D721Med (cell line): ENCODE data around the gene CIB4.

Experiments
- DNase-seq: peaks from one replicate; pipeline ENCODE4 v3.0.0; 2011; ENCODE audit warnings: low spot score; ENCODE audit not compliant: insufficient read length
- FAIRE-seq: peaks from 2 replicates; lab custom pipeline; 2011; peaks lifted over from hg19 to GRCh38; lab: Jason Lieb, UNC
- TF ChIP-seq, protein P1 (sequence below): IDR thresholded peaks from 2 replicates; pipeline ENCODE4 v1.5.1; 2012; ENCODE audit warnings: mild to moderate bottlenecking, control low read depth; ENCODE audit not compliant: insufficient read depth; ENCODE audit errors: missing control alignments

Gene CIB4

DNA sequence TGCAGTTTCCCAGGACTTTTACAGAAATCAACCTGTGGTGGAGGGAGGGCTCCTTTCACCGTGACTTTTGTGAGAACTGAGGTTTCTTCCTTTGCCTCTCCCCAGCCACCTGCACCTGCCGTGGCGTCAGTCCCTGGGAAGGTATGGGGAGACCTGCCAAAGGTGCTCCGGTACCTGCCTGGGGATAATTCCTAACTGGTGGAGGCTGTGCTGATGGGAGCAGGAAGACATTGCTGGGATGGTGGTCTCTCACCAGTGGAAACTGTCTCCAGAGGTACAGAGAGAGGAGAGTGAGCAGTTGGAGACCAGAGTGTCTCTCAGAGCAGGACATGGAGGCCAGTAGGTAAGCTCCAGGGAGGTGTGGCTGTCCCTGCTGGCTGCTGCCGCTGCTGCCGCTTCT is 52.6 kb downstream of the CIB4 start:
- DNase-seq: no peak
- TF ChIP-seq, protein P1, sequence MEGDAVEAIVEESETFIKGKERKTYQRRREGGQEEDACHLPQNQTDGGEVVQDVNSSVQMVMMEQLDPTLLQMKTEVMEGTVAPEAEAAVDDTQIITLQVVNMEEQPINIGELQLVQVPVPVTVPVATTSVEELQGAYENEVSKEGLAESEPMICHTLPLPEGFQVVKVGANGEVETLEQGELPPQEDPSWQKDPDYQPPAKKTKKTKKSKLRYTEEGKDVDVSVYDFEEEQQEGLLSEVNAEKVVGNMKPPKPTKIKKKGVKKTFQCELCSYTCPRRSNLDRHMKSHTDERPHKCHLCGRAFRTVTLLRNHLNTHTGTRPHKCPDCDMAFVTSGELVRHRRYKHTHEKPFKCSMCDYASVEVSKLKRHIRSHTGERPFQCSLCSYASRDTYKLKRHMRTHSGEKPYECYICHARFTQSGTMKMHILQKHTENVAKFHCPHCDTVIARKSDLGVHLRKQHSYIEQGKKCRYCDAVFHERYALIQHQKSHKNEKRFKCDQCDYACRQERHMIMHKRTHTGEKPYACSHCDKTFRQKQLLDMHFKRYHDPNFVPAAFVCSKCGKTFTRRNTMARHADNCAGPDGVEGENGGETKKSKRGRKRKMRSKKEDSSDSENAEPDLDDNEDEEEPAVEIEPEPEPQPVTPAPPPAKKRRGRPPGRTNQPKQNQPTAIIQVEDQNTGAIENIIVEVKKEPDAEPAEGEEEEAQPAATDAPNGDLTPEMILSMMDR: no peak
- FAIRE-seq: no peak

DNA sequence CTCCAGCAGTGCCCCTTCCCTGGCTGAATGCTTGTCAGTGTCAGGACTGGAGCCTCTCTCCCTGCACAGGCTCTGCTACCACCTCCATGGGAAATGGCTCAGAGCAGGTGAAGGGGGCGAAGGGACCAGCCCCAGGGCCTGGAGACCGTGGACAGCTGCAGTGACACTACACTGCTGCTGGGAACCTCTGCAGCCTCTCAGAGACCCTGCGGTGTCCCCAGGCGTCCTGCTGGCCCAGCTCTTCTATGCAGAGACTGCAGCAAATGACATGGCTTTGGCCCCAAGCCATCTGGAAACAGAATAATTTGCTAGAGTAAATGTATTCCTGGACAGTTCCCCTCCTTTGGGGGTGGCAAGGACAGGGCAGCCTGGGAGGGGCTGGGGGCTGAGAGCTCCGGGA is 53.2 kb downstream of the CIB4 start:
- no peak for FAIRE-seq
- DNase-seq: no peak
- TF ChIP-seq, protein P1: no peak

DNA sequence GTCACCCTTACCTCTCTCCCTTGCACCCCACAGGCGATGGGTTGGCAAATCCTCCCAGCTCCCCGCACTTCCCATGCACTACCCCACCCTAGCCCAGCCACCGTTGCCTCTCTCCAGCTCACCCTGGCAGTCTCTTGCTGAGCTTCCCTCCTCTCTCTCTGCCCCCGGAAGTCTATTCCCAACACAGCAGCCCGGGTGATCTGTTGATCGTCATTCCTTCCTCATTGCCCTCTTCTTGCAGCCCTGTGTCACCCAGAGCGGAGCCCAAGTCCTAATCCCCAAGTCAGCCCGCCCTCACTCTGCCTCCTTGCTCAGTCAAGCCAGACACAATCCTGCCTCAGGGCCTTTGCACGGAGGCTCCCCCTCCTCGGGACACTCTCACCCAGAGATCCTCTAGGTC is 55.2 kb downstream of the CIB4 start:
- TF ChIP-seq, protein P1: no peak
- FAIRE-seq: no peak
- no peak for DNase-seq

DNA sequence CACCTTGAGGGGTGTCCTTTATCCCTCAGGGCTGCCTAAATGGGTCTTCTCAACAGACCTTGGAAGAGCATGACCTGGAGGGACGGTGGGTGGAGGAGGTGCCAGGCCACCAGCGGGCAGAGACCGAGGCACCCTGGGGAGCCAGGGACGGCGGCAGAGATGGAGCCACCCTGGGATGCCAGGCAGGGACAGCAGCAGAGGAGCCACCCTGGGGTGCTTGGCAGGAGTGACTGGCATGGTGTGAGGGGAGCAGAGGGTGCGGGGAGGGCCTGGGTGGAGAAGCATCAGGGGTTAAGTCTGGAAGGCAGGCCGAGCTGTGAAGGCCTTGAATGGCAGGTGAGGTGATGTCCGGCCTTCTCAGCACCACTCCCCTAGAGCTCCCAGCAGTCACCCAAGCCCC is 56.1 kb downstream of the CIB4 start:
- TF ChIP-seq, protein P1: no peak
- FAIRE-seq: no peak
- no peak for DNase-seq

DNA sequence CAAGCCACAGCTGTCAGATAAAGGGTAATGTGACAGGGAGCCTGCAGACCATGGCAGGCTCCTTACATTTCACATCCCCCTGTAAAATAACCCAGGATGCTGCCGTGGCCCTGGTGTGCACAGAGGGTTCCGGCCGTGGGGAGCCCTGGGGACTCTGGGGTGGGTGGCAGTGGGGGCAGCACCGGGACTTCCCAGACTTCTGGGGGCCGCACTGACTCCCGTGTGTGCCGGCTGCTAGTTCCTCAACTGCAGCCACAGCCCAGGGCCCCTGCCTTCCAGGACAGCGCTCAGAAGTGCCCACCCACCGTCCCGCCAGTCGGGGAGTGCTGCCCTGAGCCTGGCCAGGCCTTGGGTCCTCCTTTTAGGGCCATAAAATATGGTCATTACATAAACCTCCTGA is 56.5 kb downstream of the CIB4 start:
- no peak for FAIRE-seq
- DNase-seq: no peak
- TF ChIP-seq, protein P1: no peak

DNA sequence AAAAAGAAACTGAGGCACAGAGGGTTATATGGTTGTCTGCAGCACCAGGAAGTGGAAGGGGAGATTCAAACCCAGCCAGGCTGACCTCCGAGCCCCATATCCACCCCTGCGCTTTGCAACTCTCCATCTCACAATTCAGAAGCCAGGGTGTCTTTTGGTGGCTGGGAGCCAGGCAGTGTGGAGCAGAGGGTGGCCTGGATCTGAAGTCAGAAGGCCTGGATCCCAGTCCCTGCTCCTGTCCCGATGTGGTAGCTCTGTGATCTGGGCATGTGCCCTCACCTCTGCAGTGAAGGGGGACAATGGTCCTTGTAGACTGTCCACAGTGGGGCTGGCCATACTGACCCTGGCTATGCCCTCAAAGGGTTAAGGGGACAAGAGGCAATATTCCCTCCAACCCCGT is 57.0 kb downstream of the CIB4 start:
- DNase-seq: no peak
- TF ChIP-seq, protein P1: no peak
- no peak for FAIRE-seq

DNA sequence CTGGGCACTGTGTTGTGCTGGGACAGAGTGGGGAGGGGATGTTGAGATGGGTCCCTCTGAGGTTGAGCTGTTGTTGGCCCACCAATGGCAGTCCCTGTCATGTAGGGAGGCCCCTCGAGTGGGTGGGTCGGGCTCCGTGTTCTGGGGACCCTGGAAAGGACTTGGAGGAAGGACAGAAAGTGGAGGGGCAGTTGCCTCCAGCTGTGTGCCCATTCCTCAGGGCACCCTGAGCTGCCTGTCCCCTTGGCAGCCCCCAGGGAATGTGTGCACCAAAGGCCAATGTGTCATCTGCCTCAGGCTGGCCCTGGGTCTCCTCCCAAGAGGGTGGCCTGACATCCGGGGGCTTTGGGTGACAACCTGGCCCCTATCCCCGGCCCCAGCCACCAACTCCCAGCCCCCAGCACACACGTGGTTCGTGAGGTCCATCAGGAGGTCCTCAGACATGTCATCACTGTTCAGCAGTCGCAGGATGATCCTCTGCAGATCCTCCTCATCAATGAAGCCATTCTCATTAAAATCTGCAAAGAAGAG is 57.7 kb downstream of the CIB4 start:
- TF ChIP-seq, protein P1: no peak
- no peak for DNase-seq
- no peak for FAIRE-seq
